Measurements from ENCODE around the gene SLC22A13.

- TF ChIP-seq CTCF (IDR thresholded peaks at IDR 0.05; ENCODE audit: low read length) (no peak), EZH2 (IDR thresholded peaks at IDR 0.05; ENCODE audit: borderline replicate concordance, low read length) (no peak)
These were observed 61.9 kb downstream of the SLC22A13 start for GRCh38 chr3:38327335-38328009.

Data from OCI-LY1 (cell line).